Bronchial epithelial cell (primary cell): Measurements from ENCODE around the gene GTF2I. TPM values are rescaled to one million over a fixed set of nuclear protein-coding genes. Genes with fewer than 3 reads are reported as not detected.
"Not testable (repeated sequence)": the region's sequence is repeated elsewhere in the genome, so short reads cannot be mapped to it uniquely, and the experiment has no call there.

ENCODE experiments used
- DNase-seq: peaks from one replicate; pipeline ENCODE4 v3.0.0-alpha.2; 2010; ENCODE audit warnings: low read depth
- FAIRE-seq: peaks from 2 replicates; lab custom pipeline; 2011; peaks lifted over from hg19 to GRCh38; lab: Jason Lieb, UNC
- H3K27me3 ChIP-seq: 2 replicates; pipeline ENCODE4 v1.5.1; 2011; ENCODE audit warnings: low read length; ENCODE audit not compliant: control insufficient read depth, insufficient read depth
- H3K36me3 ChIP-seq: 2 replicates; pipeline ENCODE4 v1.5.1; 2011; ENCODE audit warnings: low read length; ENCODE audit not compliant: control insufficient read depth, insufficient read depth
- H3K4me3 ChIP-seq: 2 replicates; pipeline ENCODE4 v1.5.1; 2011; ENCODE audit warnings: mild to moderate bottlenecking, low read depth, low read length, control low read depth
- total RNA-seq: library from RNA; depleted of rRNA; stranded (reverse); fragments of >200 nt; gene quantifications from 2 replicates; pipeline ENCODE4 v1.2.1, GENCODE V29; 2014

The GTF2I gene
- total RNA-seq, 1 donor from 2014 or later: 46.1 TPM

- DNase-seq: peak; percentile 60
- not testable (repeated sequence) for H3K27me3 ChIP-seq, FAIRE-seq, H3K36me3 ChIP-seq
- H3K4me3 ChIP-seq: peak overlapping the region; percentile 25
These were observed 131.0 kb downstream of the GTF2I start for GRCh38 chr7:74788369-74789150.

GRCh38 chr7:74789200-74789736 lies 131.8 kb downstream of the GTF2I start:
- DNase-seq, H3K36me3 ChIP-seq, FAIRE-seq, H3K4me3 ChIP-seq, H3K27me3 ChIP-seq: not testable (repeated sequence)

GRCh38 chr7:74797848-74798622 lies 140.5 kb downstream of the GTF2I start:
- not testable (repeated sequence) for FAIRE-seq

GRCh38 chr7:74798644-74799043 lies 141.1 kb downstream of the GTF2I start:
- not testable (repeated sequence) for H3K4me3 ChIP-seq, H3K36me3 ChIP-seq, DNase-seq, H3K27me3 ChIP-seq, FAIRE-seq

More at GRCh38 chr7:74797848-74798622, 140.5 kb downstream of the GTF2I start:
- H3K4me3 ChIP-seq, H3K36me3 ChIP-seq, DNase-seq, H3K27me3 ChIP-seq: not testable (repeated sequence)

Other genes starting within 250 kb of the GTF2I start
- gene GTF2IRD1, start 203.8 kb upstream of the GTF2I start, total RNA-seq: 18.2 and 23.7 TPM in 2 replicates
- 2.6 and 3.2 TPM in 2 replicates for gene NCF1, start 116.3 kb downstream of the GTF2I start, total RNA-seq
- 1.6 and 2.7 TPM in 2 replicates for gene GTF2IRD2, start 193.9 kb downstream of the GTF2I start, total RNA-seq